ENCODE data around the gene OSBPL3. TPM values are rescaled to one million over a fixed set of nuclear protein-coding genes. Genes with fewer than 3 reads are reported as not detected.

The OSBPL3 gene
- total and polyA plus RNA-seq, 4 donors: 4.7 to 13.7 (median 5.7) TPM

DNA sequence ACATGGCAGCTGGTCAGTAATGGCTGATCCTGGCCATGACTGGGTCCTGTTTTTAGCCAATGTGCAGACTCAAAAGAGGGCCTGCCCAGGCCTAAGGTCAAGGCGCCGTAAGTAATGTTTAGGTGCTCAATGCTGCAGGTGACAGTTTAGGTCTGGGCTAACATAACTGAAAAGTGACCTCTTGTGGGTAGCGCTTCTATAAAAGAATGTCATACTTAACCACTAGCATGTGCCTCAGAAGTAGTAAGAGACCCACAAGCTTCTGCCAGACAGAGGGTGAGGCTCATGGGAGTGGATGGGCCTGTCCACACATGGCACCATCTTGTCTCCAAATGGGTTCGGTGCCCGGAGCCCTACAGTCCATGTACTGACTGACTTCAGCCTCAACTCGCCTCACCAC, 132.2 kb downstream of the OSBPL3 start:
- no peaks in the 10 kb centered on the region for H3K27me3 ChIP-seq (ENCODE audit: control insufficient read depth, insufficient read depth, low read length)
- no peak overlapping the region for H3K4me3 ChIP-seq (ENCODE audit: low read depth, low read length)
- H3K27ac ChIP-seq (ENCODE audit: low read depth, low read length): no peak overlapping the region
- no peaks in the 10 kb centered on the region for H3K9me3 ChIP-seq (ENCODE audit: control insufficient read depth, insufficient read depth, low read length)
- H3K36me3 ChIP-seq (ENCODE audit: control insufficient read depth, insufficient read depth, low read length): no peaks in the 10 kb centered on the region
- 100% methylated on average over 2 of the region's 6 CpGs for WGBS (ENCODE audit: insufficient coverage)
- DNase-seq (ENCODE audit: low read depth in 4 of 6, low spot score in 6 of 6): no peak
- no peaks in the 10 kb centered on the region for H3K4me1 ChIP-seq (ENCODE audit: control insufficient read depth, insufficient read depth, low read length)

GRCh38 chr7:24843821-24844434, 136.1 kb downstream of the OSBPL3 start:
- 62% methylated on average over 2 of the region's 5 CpGs for WGBS (ENCODE audit: insufficient coverage)
- Histone ChIP-seq H3K4me1 (ENCODE audit: control insufficient read depth, insufficient read depth, low read length) (no peaks in the 10 kb centered on the region), H3K27ac (ENCODE audit: low read depth, low read length) (no peak overlapping the region), H3K36me3 (ENCODE audit: control insufficient read depth, insufficient read depth, low read length) (no peaks in the 10 kb centered on the region), H3K4me3 (ENCODE audit: low read depth, low read length) (no peak overlapping the region), H3K9me3 (ENCODE audit: control insufficient read depth, insufficient read depth, low read length) (no peaks in the 10 kb centered on the region), H3K27me3 (ENCODE audit: control insufficient read depth, insufficient read depth, low read length) (no peaks in the 10 kb centered on the region)
- DNase-seq (ENCODE audit: low read depth in 4 of 6, low spot score in 6 of 6): no peak

- H3K4me3 ChIP-seq (ENCODE audit: low read depth, low read length): no peak overlapping the region
- H3K4me1 ChIP-seq (ENCODE audit: control insufficient read depth, insufficient read depth, low read length): no peaks in the 10 kb centered on the region
- H3K27ac ChIP-seq (ENCODE audit: low read depth, low read length): no peak overlapping the region
- H3K27me3 ChIP-seq (ENCODE audit: control insufficient read depth, insufficient read depth, low read length): no peaks in the 10 kb centered on the region
- no peaks in the 10 kb centered on the region for H3K9me3 ChIP-seq (ENCODE audit: control insufficient read depth, insufficient read depth, low read length)
- no peaks in the 10 kb centered on the region for H3K36me3 ChIP-seq (ENCODE audit: control insufficient read depth, insufficient read depth, low read length)
- no peak for DNase-seq (ENCODE audit: low read depth in 4 of 6, low spot score in 6 of 6)
- 74% methylated on average over 4 of the region's 5 CpGs for WGBS (ENCODE audit: insufficient coverage)
Measured at GRCh38 chr7:24842449-24843241, 137.3 kb downstream of the OSBPL3 start.

GRCh38 chr7:24842029-24842428, 137.9 kb downstream of the OSBPL3 start:
- no peaks in the 10 kb centered on the region for H3K27me3 ChIP-seq (ENCODE audit: control insufficient read depth, insufficient read depth, low read length)
- no peaks in the 10 kb centered on the region for H3K9me3 ChIP-seq (ENCODE audit: control insufficient read depth, insufficient read depth, low read length)
- 50% methylated on average over 1 of the region's 2 CpGs for WGBS (ENCODE audit: insufficient coverage)
- no peak overlapping the region for H3K4me3 ChIP-seq (ENCODE audit: low read depth, low read length)
- no peak for DNase-seq (ENCODE audit: low read depth in 4 of 6, low spot score in 6 of 6)
- no peak overlapping the region for H3K27ac ChIP-seq (ENCODE audit: low read depth, low read length)
- H3K4me1 ChIP-seq (ENCODE audit: control insufficient read depth, insufficient read depth, low read length): no peaks in the 10 kb centered on the region
- H3K36me3 ChIP-seq (ENCODE audit: control insufficient read depth, insufficient read depth, low read length): no peaks in the 10 kb centered on the region

GRCh38 chr7:24840563-24840962, 139.4 kb downstream of the OSBPL3 start:
- DNase-seq (ENCODE audit: low read depth in 4 of 6, low spot score in 6 of 6): no peak
- no peaks in the 10 kb centered on the region for H3K9me3 ChIP-seq (ENCODE audit: control insufficient read depth, insufficient read depth, low read length)
- no peak overlapping the region for H3K4me3 ChIP-seq (ENCODE audit: low read depth, low read length)
- H3K36me3 ChIP-seq (ENCODE audit: control insufficient read depth, insufficient read depth, low read length): no peaks in the 10 kb centered on the region
- no peaks in the 10 kb centered on the region for H3K27me3 ChIP-seq (ENCODE audit: control insufficient read depth, insufficient read depth, low read length)
- H3K27ac ChIP-seq (ENCODE audit: low read depth, low read length): no peak overlapping the region
- no peaks in the 10 kb centered on the region for H3K4me1 ChIP-seq (ENCODE audit: control insufficient read depth, insufficient read depth, low read length)

GRCh38 chr7:24836084-24836483, 143.9 kb downstream of the OSBPL3 start:
- no peak for DNase-seq (ENCODE audit: low read depth in 4 of 6, low spot score in 6 of 6)
- no peak overlapping the region for H3K27ac ChIP-seq (ENCODE audit: low read depth, low read length)

GRCh38 chr7:24835643-24836042, 144.3 kb downstream of the OSBPL3 start:
- DNase-seq (ENCODE audit: low read depth in 4 of 6, low spot score in 6 of 6): no peak
- WGBS (ENCODE audit: insufficient coverage): no CpG with 5 or more reads among the region's 3 CpGs
- Histone ChIP-seq H3K27ac (ENCODE audit: low read depth, low read length) (no peak overlapping the region), H3K4me3 (ENCODE audit: low read depth, low read length) (no peak overlapping the region), H3K9me3 (ENCODE audit: control insufficient read depth, insufficient read depth, low read length) (no peaks in the 10 kb centered on the region), H3K4me1 (ENCODE audit: control insufficient read depth, insufficient read depth, low read length) (no peaks in the 10 kb centered on the region), H3K27me3 (ENCODE audit: control insufficient read depth, insufficient read depth, low read length) (no peaks in the 10 kb centered on the region), H3K36me3 (ENCODE audit: control insufficient read depth, insufficient read depth, low read length) (peaks cover 4% of the 10 kb centered on the region)

More at GRCh38 chr7:24836084-24836483, 143.9 kb downstream of the OSBPL3 start:
- Histone ChIP-seq H3K9me3 (ENCODE audit: control insufficient read depth, insufficient read depth, low read length) (no peaks in the 10 kb centered on the region), H3K4me1 (ENCODE audit: control insufficient read depth, insufficient read depth, low read length) (no peaks in the 10 kb centered on the region), H3K36me3 (ENCODE audit: control insufficient read depth, insufficient read depth, low read length) (peaks cover 4% of the 10 kb centered on the region), H3K27me3 (ENCODE audit: control insufficient read depth, insufficient read depth, low read length) (no peaks in the 10 kb centered on the region), H3K4me3 (ENCODE audit: low read depth, low read length) (no peak overlapping the region)
- 80% methylated on average over 1 of the region's 2 CpGs for WGBS (ENCODE audit: insufficient coverage)

- Histone ChIP-seq H3K36me3 (ENCODE audit: control insufficient read depth, insufficient read depth, low read length) (peaks cover 4% of the 10 kb centered on the region), H3K4me1 (ENCODE audit: control insufficient read depth, insufficient read depth, low read length) (no peaks in the 10 kb centered on the region), H3K9me3 (ENCODE audit: control insufficient read depth, insufficient read depth, low read length) (no peaks in the 10 kb centered on the region), H3K27ac (ENCODE audit: low read depth, low read length) (no peak overlapping the region), H3K27me3 (ENCODE audit: control insufficient read depth, insufficient read depth, low read length) (no peaks in the 10 kb centered on the region), H3K4me3 (ENCODE audit: low read depth, low read length) (no peak overlapping the region)
- DNase-seq (ENCODE audit: low read depth in 4 of 6, low spot score in 6 of 6): no peak
- WGBS (ENCODE audit: insufficient coverage): 79% methylated on average over 23 of the region's 25 CpGs
Measured at GRCh38 chr7:24834128-24834798, 145.7 kb downstream of the OSBPL3 start.

DNA sequence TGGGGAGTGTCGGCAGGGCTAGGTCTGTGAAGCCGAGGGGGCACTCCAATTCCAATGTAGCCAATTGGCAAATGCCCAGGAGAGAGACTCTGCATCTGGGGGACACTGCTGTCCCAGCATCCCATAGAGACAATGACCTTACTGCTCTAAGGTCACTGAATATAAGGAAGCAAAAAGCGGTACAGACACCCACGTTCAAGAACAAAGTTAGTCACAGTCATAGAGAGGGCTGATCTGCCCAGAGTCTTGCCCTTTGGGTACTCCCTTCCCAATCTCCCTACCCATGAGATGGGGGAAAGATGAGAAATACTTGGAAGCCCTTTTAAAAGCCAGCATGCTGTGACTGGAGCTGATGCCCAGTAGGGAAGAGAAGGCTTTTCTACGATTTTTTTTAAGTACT, 146.4 kb downstream of the OSBPL3 start:
- WGBS (ENCODE audit: insufficient coverage): 42% methylated on average over 2 of the region's 5 CpGs
- no peak for DNase-seq (ENCODE audit: low read depth in 4 of 6, low spot score in 6 of 6)
- no peaks in the 10 kb centered on the region for H3K9me3 ChIP-seq (ENCODE audit: control insufficient read depth, insufficient read depth, low read length)
- H3K4me3 ChIP-seq (ENCODE audit: low read depth, low read length): no peak overlapping the region
- no peaks in the 10 kb centered on the region for H3K27me3 ChIP-seq (ENCODE audit: control insufficient read depth, insufficient read depth, low read length)
- H3K27ac ChIP-seq (ENCODE audit: low read depth, low read length): no peak overlapping the region
- no peaks in the 10 kb centered on the region for H3K4me1 ChIP-seq (ENCODE audit: control insufficient read depth, insufficient read depth, low read length)
- peaks cover 4% of the 10 kb centered on the region for H3K36me3 ChIP-seq (ENCODE audit: control insufficient read depth, insufficient read depth, low read length)
